HG03139 (cell line): ENCODE data around the gene SPDYC.
"Not testable (repeated sequence)": the region's sequence is repeated elsewhere in the genome, so short reads cannot be mapped to it uniquely, and the experiment has no call there.

Experiments
- ATAC-seq: cut with Tn5 transposase; IDR thresholded peaks from one replicate; pipeline ENCODE4 v1.9.1; 2021; ENCODE audit not compliant: unreplicated experiment

Gene SPDYC

DNA sequence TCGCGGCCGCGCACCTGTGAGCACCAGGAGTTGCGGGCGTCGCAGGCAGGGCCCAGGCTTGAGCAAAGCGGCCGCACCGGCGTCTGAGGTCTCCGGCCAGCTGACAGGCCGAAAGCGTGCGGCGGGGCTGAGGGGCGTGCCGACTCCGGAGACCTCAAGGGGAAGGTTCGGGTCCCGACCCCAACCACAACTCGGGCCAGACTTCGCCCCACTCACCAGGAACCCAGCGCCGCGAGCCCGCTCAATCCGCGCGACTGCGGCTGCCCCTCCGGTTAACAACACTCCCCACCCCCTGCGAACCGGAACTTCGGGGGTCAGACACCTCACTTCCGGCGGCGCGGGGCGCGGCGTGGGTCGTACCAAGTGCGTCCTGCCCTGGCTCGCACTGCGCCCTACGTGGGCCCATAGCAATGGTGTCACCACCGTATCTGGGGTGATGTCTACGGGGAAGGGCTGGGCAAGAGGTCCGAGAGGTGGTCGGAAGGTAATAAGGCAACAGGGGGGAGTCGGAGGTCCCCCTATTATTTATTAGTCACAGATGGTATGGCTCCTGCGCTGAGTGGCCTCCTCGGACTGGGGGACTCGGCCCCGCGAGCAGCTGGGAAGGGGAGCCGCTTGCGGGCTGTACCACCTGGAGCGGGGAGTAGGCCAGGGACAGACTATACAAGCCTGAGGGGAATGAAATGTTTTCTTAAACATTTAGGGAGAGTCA, 35.6 kb upstream of the SPDYC start, which contains the start of gene SYVN1:
Gene SYVN1 (minus strand): TSS at position 280 of the 712 bp plus-strand sequence. CDS start 918 bp downstream, outside the sequence.
- peak; percentile 37 for ATAC-seq

DNA sequence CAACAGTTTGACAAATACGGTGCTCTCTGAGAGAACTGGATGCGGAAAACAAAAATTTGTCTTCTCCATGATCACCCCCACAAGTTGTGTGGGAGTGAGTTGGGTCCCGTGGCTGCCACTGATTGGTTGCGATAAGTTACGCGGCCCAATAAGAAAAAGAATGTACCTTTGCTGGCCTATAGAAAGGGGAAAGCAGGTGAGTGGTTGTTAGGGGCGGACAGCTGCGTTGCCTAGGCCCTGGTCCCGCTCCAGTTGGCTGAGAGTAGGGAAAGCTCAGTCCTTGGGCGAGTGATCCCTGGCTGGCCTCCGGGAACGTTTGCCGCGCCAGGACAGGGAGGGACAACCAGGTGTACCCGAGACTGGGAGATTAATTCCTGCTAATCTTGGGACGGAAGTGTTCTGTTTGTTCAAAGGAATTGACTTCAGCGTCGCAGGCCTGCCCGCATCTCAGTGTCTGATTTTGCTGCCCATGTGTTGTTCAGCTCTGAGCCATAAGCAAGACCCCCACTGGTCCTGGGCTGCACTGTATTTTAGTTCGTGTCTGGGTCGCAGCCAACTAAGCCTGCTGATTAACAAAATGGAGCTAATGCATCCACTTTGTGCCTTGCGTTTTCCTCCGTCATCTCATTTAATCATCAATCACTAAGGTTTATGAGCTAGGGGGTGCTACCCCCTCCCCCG, 34.9 kb upstream of the SPDYC start:
- peak; percentile 55 for ATAC-seq

DNA sequence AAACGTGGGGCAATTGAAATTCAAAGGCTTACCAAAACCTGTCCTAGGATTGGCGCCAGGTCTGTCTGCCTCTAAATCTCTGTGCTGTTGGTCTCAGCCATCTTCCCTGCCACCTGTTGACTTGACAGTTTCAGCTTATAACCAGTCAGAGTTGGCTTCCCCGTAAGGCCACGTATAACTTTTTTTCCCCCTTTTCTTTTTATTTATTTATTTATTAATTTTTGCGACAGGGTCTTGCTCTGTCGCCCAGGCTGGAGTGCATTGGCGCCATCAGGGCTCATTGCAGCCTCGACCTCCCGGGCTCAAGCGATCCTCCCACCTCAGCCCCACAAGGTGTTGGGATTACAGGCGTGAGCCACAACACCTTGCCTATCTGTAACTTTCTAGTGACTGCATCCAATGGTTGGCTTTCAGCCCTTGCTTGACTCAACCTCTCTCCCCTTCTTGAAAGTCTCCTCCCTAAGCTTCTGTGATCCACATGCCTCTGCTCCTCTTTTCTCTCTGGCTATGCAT, 34.3 kb upstream of the SPDYC start:
- ATAC-seq = no peak

DNA sequence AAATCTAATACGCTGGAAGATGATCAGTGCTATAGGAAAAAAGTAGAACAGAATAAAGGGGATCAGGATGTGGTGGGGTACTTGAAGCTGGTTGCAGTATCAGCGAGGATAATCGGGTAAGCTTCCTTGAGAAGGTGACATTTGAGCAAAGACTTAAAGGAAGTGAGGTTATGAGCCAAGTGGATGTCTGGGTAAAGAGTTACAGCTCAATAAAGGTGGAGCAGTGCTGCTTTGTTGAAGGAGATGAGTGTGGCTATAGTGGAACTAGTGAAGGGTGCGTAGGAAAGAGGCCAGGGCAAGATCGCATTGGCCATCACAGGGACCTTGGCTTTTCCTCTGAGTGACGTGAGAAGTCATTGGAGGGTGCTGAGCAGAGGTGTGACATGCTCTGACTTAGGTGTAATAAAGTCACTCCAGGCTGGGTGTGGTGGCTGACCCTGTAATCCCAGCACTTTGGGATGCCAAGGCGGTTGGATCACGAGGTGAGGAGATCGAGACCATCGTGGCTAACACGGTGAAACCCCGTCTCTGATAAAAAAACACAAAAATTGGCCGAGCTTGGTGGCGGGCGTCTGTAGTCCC, 33.4 kb upstream of the SPDYC start:
- no peak for ATAC-seq

DNA sequence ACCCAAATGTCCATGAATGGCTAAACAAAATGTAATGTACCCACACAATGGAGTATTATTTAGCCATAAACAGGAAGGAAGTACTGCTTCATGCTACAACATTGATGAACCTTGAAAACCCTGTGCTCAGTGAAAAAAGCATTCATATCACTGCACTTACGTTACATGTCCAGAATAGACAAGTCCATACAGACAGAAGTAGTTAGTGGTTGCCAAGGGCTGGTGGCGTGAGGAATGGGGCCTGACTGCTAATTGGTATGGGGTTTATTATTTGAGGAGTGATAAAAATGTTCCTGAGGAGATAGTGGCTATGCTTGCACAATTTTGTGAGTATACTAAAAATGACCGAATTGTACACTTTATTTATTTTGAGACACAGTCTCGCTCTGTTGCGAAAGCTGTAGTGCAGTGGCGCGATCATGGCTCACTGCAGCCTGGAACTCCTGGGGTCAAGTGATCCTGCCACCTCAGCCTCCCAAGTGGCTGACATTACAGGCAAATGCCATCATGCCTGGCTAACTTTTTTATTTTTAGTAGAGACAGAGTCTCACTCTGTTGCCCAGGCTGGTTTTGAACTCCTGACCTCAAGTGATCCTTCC, 28.0 kb upstream of the SPDYC start:
- ATAC-seq = no peak

DNA sequence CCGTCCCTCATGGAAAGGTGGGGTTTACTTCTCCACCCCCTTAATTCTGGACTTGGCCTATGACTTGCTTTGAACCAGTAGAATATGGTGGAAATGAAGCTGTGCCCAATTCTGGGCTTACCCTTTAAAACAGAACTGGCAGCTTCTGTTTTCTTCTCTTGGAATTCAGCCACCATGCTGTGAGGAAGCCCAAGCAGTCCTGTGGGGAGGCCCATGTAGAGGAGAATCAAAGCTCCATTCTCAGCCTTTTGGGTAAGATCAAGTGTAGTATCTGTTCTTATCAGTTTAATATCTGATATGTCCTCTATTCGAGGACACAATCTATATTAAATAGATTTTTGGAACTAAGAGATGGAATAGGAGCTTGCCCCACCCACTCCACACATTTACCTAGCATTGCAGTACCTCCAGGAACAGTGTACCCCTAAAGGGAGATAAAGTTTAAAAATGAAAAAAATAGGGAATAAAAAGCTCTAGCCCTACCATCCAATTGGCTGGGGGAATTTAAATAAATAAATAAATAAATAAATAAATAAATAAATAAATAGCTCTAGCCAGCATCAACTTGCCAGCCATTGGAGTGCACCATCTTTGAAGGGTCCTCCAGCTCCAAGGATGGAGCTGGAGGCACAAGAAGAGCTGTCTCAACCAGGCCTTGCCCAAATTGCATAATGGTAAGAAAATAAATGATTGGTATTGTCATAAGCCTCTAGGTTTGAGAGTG, 22.5 kb upstream of the SPDYC start:
- no peak for ATAC-seq

DNA sequence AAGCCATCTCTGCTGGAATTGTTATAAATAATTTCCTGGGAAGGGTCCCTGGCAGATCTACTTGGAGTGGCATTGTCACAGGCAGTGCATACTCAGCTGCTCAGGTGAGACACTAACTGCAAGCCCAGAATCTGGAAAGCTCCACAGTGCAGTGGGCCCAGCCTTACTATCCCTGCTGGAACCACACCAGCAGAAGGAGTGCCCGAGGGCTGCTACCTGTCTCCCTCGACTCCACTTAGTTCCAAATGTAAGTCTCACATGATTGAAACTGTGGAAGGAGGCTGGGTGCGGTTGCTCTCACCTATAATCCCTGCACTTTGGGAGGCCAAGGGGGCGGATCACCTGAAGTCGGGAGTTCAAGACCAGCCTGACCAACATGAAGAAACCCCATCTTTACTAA, 21.4 kb upstream of the SPDYC start:
- no peak for ATAC-seq

DNA sequence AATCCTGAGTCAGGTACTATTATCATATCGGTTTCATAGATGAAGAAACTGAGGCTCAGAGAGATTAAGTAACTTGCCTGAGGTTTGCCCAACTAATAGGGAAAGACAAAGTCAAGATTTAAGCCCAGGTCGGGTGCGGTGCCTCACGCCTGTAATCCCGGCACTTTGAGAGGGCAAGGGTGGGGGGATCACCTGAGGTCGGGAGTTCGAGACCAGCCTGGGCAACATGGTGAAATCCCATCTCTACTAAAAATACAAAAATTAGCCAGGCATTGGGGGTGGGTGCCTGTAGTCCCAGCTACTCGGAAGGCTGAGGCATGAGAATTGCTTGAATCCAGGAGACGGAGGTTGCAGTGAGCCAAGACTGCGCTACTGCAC, 19.9 kb upstream of the SPDYC start:
- not testable (repeated sequence) for ATAC-seq

DNA sequence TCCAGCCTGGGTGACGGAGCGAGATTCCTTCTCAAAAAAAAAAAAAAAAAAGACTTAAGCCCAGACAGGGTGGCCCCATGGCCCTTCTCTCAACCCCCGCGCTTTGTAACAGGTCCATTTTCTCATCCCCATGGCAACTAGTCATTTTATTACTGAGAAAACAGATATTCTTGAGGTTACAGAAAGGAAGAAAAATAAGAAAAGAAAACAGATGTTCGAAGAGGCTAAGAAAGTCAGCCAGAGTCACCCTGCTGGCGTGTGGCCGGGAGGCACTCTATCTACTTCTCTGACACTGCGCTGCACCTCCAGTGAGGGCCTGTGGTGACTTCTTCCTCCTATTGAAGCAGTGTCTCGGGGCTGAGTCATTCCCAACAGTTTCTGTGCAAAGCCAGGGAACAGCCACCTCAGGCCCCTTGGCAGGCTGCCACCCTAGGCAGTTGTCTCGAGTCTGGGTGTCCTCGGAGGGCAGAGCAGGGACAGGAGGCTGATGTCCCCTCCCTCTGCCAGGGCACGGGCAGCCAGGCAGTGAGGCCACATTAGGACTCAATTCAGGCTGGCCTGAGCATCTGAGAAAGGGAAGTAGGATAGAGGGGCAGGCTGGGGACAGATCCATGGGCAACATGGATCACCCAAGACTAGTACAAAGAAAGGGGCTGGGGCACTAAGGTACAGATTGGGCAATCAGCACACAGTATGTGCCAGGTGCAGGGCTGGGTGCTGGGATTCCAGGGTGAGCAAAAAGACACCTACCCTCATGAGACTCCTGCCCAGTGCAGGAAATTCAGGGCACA, 19.3 kb upstream of the SPDYC start:
- ATAC-seq = no peak

DNA sequence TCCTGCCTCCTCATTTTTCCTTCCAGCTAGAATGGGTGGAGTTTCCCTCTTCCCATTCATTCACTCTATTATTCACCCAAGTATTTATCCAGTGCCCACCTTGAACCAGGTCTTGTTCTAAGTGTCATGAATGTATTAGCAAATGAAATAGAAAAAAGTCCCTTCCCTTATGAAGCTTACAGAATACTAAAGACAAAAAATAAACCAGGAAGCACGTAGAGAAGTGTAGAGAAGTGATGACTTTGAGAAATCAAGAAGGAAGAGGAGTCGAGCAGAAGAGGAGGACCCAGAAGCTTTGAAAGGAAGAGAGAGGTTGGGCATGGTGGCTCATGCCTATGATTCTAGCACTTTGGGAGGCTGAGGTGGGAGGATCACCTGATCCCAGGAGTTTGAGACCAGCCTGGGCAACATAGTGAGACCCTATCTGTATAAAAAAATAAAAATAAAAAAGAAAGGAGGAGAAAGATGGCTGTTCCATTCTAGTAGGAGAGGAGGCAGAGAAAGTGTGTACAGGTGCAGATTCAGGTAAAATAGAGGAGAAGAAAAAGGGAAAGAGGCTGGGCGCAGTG, 18.6 kb upstream of the SPDYC start:
- no peak for ATAC-seq

DNA sequence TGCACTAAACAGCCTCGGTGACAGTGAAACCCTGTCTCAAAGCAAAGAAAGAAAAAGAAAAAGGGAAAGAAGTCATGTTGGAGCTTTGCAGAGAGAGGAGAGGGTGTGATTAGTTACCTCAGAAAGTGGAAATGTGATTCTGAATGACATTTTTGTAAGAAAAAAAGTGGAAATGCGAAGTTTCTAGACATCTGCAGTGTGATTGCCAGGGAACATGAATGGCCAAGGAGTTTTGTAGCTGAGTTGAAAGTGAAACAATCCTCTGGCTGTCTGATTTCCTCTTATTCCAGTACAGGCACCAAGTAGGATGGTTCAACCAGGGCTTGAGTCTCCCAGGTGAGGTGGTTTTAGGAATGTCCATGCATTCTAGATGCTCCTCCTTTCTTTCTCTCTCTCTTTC, 17.9 kb upstream of the SPDYC start:
- ATAC-seq = no peak

DNA sequence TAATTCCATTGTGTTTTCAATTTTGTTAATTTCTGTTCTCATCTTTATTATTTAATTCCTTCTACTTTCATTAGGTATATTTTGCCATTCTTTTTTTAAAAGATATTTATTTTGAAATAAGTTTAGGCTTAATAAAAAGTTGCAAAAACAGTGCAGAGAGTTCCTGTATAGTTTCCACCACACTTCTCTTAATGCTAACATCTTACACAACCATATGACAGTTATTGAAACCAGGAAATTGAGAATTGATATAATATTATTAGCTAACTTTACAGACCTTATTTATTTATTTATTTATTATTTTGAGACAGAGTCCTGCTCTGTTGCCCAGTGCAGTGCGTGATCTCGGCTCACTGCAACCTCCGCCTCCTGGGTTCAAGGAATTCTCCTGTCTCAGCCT, 13.8 kb upstream of the SPDYC start:
- no peak for ATAC-seq

DNA sequence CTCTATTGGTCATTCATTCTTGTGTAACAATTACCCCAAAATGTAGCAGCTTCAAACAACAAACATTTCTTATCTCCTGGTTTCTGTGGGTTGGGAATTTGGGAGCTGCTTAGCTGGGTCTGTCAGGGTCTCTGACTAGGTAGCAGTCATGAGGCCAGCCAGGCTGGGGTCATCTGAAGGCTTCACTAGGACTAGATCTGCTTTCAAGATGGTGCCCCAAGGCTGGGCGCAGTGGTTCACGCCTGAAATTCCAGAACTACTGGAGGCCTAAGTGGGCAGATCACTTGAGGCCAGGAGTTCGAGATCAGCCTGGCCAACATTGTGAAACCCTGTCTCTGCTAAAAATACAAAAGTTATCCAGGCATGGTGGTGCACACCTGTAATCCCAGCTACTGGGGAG, 13.1 kb upstream of the SPDYC start:
- no peak for ATAC-seq

DNA sequence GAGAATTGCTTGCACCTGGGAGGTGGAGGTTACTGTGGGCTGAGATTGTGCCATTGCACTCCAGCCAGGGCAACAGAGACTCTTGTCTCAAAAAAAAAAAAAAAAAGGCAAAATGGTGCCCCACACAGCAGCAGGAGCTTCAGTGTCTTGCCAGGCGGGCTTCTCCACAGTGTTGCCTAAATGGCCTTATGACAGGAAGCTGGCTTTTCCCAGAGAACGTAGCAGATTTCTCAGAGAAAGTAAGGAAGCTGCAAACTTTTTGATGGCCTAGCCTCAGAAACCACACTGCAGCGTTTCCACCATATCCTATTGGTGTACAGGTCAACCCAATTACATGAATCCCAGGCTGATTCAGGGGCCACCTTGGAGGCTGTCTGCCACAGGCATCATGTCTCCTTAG, 12.7 kb upstream of the SPDYC start:
- no peak for ATAC-seq

DNA sequence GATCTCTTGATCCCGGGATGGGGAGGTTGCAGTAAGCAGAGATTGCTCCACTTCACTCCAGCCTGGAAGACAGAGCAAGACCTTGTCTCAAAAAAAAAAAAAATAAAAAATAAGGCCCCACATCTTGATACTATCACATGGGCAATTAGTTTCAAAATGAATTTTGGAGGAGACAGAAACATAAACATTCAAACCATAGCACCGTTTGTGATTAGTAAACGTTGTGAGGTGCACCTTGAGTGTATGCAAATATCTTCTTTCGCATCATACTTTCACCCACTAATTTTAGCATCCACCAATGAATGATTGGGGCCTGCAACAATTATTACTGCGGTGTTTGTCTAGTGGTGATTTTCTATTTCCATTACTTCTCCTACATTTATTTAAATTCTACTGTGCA, 11.0 kb upstream of the SPDYC start:
- no peak for ATAC-seq

DNA sequence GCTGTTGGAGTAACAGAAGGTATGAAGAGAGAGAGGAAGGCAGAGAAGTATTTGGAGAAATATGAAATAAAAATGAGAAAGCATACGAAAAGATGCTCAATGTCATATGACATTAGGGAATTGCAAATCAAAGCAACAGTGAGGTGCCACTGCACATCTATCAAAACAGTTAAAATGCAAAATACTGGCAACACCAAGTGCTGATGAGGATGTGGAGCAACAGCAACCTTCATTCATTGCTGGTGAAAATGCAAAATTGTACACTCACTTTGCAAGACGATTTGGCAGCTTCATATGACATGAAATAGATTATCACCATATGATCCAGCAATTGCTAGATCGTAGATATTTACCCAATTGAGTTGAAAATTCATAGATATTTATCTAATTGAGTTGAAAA, 9.4 kb upstream of the SPDYC start:
- no peak for ATAC-seq

DNA sequence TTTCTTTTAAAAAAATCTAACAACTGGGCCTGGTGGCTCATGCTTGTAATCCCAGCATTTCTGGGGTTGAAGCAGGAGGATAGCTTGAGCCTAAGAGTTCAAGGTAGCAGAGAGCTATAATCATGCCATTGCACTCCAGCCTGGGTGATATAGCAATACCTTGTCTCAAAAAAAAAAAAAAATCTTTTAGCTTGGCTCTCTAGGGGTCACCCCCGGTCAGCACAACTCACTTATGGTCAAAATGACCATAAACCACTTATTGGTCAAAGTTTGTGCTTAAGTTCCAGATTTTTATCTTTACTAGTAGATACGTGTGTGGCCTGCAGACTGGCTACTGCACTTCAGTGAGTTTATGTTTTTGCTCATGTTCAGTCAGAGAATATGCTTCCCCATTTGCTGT, 6.3 kb upstream of the SPDYC start:
- ATAC-seq = no peak

DNA sequence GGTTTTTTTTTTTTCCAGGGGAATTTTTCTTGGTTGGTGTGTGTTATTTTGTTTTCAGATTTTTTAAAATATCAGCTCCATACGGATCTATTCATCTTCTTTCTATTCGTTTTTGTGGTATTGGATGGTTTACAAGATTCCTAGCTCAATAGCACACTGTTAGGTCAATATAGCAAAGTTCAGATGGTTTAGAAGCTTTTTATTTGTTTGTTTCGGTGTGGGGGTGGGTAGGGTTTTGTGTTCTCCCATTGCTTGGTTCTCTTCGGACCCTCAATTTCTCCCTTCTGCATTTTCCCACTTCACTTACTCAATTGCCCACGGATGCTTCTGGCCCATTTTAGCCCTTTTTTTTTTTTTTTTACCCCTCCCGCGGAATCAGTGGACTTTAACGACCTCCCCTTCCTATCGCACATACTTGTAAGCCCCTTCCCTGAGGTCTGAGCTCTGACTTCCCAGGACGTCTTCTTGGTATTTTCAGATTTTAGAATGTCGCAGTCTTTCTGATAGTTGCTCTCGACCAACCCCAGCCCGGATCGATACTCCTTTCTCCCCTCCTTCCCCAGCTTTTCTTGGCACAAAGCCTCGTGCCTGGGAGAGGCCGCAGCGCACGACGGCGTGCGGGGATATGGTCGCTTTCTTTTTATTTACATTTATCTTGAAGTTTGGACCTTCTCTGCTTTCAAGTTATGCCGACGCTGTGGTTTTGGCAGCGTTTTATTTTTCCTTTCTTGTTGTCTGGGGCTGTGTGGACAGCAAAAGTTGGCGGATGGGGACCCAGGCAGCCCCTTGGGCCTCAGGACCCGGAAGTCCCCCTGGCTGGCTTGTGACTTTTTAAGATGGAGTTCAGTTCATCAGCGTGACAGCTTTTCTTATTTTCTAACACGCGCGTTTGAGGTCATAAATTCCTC, 4.4 kb upstream of the SPDYC start:
- no peak for ATAC-seq

DNA sequence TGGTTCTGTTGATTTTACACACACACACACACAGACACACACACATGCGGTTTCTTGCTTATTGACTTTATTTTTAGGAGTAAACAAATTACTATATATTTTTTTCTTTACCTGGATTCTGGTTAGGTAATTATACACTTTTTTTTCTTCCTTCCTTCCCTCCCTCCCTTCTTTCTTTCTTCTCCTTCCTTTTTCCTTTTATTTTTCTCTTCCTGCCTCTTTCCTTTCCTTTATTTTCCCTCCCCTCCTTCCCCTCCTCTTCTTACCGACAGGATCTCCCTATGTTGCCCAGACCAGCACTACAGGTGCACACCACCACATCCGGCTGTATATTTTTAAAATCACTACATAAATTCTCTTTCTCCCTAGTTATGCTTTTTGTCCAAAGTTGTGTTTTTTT, 3.1 kb upstream of the SPDYC start:
- ATAC-seq = no peak
